ENCODE measurements around the gene RTP3.

Gene RTP3

DNA sequence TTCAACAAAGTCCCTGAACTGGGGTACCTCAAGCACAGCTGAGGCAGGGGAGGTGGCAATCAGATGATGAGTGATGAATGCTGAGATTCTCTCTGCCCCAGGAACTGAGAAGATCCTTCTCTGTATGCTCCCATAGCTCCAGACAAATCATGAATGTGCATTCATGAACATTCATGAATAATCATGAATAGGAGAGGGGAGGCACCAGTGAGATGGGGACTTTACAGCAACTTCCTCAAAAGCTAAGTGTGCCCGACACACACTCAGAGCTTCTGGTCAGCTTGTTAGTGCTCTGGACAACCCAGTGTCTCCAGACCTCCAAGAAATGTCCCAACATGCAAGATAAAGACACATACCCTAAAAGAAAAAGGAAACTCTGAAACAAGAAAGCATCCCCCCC, 44.1 kb downstream of the RTP3 start:
- no peak for TF ChIP-seq EZH2 (IDR thresholded peaks at IDR 0.05; ENCODE audit: borderline replicate concordance, low read length)
- H3K9me3 ChIP-seq (ENCODE audit: low read length) = no peaks in the 10 kb centered on the region
- no peaks in the 10 kb centered on the region for H3K36me3 ChIP-seq (ENCODE audit: insufficient read depth, low read length)
- H3K9ac ChIP-seq (ENCODE audit: low read length) = no peak overlapping the region
- H3K79me2 ChIP-seq (ENCODE audit: insufficient read depth, low read length) = no peaks in the 10 kb centered on the region
- no peak overlapping the region for H3K4me2 ChIP-seq (ENCODE audit: low read length)
- no peak overlapping the region for H3K27ac ChIP-seq (ENCODE audit: low read depth, low read length, poor library complexity, severe bottlenecking)
- no peak overlapping the region for H2AFZ ChIP-seq (ENCODE audit: low read length)
- H3K27me3 ChIP-seq (ENCODE audit: insufficient read depth, low read length) = no peaks in the 10 kb centered on the region; the same call in 1 of the 2 replicates
- peaks cover 27% of the 10 kb centered on the region for H3K4me1 ChIP-seq (ENCODE audit: insufficient read depth, low read length, severe bottlenecking)
- no peaks in the 10 kb centered on the region for H4K20me1 ChIP-seq (ENCODE audit: insufficient read depth, low read length)
- no peaks in the 10 kb centered on the region for H3K9me2 ChIP-seq (ENCODE audit: low read depth, low read length)
- no peaks in the 10 kb centered on the region for H3F3A ChIP-seq (ENCODE audit: insufficient read depth, low read length)
- no peak overlapping the region for H3K4me3 ChIP-seq (ENCODE audit: low read depth, low read length, poor library complexity, severe bottlenecking)

DNA sequence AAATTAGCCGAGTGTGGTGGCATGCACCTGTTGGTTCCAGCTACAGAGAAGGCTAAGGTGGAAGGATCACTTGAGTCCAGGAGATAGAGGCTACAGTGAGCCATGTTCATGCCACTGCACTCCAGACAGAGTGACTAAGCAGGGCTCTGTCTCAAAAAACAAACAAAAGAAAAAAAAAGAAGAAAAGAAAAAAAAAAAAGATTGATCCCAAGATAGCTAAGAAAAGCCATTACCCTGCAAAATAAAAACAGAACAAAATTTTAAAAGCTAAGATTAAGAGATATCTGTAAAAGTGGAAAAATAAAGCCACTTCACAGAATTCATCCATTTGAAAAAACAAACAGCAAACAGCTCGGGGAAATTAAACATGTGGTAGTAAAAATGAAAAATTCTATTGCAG, 44.6 kb downstream of the RTP3 start:
- TF ChIP-seq, protein P1, sequence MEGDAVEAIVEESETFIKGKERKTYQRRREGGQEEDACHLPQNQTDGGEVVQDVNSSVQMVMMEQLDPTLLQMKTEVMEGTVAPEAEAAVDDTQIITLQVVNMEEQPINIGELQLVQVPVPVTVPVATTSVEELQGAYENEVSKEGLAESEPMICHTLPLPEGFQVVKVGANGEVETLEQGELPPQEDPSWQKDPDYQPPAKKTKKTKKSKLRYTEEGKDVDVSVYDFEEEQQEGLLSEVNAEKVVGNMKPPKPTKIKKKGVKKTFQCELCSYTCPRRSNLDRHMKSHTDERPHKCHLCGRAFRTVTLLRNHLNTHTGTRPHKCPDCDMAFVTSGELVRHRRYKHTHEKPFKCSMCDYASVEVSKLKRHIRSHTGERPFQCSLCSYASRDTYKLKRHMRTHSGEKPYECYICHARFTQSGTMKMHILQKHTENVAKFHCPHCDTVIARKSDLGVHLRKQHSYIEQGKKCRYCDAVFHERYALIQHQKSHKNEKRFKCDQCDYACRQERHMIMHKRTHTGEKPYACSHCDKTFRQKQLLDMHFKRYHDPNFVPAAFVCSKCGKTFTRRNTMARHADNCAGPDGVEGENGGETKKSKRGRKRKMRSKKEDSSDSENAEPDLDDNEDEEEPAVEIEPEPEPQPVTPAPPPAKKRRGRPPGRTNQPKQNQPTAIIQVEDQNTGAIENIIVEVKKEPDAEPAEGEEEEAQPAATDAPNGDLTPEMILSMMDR (IDR thresholded peaks at IDR 0.05; ENCODE audit: low read length) = no peak
- TF ChIP-seq EZH2 (IDR thresholded peaks at IDR 0.05; ENCODE audit: borderline replicate concordance, low read length) = no peak
- Histone ChIP-seq H3K27ac (ENCODE audit: low read depth, low read length, poor library complexity, severe bottlenecking) (no peak overlapping the region), H3K4me1 (ENCODE audit: insufficient read depth, low read length, severe bottlenecking) (peaks cover 27% of the 10 kb centered on the region), H3K4me2 (ENCODE audit: low read length) (no peak overlapping the region), H2AFZ (ENCODE audit: low read length) (no peak overlapping the region), H3K79me2 (ENCODE audit: insufficient read depth, low read length) (no peaks in the 10 kb centered on the region), H3K9me3 (ENCODE audit: low read length) (no peaks in the 10 kb centered on the region), H3K27me3 (ENCODE audit: insufficient read depth, low read length) (no peaks in the 10 kb centered on the region; the same call in 1 of the 2 replicates), H3F3A (ENCODE audit: insufficient read depth, low read length) (no peaks in the 10 kb centered on the region), H3K36me3 (ENCODE audit: insufficient read depth, low read length) (no peaks in the 10 kb centered on the region), H3K4me3 (ENCODE audit: low read depth, low read length, poor library complexity, severe bottlenecking) (no peak overlapping the region), H4K20me1 (ENCODE audit: insufficient read depth, low read length) (no peaks in the 10 kb centered on the region), H3K9ac (ENCODE audit: low read length) (no peak overlapping the region), H3K9me2 (ENCODE audit: low read depth, low read length) (no peaks in the 10 kb centered on the region)

DNA sequence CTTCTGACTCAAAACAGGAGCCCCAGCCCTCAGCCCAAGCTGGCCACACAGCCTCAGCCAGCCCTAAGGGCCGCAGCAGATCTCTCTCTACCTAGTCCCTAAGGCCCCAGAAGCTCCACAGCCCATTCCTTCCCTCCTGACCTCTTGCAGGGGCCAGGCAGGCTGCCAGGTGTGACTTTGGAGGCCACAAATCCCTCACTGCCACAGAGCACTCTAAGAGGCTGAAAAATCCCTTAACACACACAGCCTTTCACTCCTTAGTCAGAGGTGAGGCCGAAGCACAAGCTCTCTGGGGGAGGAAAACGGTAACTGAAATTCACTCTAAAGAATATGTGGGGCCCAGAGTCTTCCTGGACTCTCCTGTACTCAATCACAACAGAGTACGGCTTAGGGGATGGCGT, 45.0 kb downstream of the RTP3 start:
- no peaks in the 10 kb centered on the region; the same call in 1 of the 2 replicates for H3K27me3 ChIP-seq (ENCODE audit: insufficient read depth, low read length)
- H2AFZ ChIP-seq (ENCODE audit: low read length) = no peak overlapping the region
- no peak overlapping the region for H3K4me2 ChIP-seq (ENCODE audit: low read length)
- no peak overlapping the region for H3K4me3 ChIP-seq (ENCODE audit: low read depth, low read length, poor library complexity, severe bottlenecking)
- no peaks in the 10 kb centered on the region for H3K9me3 ChIP-seq (ENCODE audit: low read length)
- H3K4me1 ChIP-seq (ENCODE audit: insufficient read depth, low read length, severe bottlenecking) = peaks cover 22% of the 10 kb centered on the region
- TF ChIP-seq, protein P1 (IDR thresholded peaks at IDR 0.05; ENCODE audit: low read length) = no peak
- TF ChIP-seq EZH2 (IDR thresholded peaks at IDR 0.05; ENCODE audit: borderline replicate concordance, low read length) = no peak
- H3K9ac ChIP-seq (ENCODE audit: low read length) = no peak overlapping the region
- H3F3A ChIP-seq (ENCODE audit: insufficient read depth, low read length) = no peaks in the 10 kb centered on the region
- no peaks in the 10 kb centered on the region for H3K79me2 ChIP-seq (ENCODE audit: insufficient read depth, low read length)
- no peaks in the 10 kb centered on the region for H3K9me2 ChIP-seq (ENCODE audit: low read depth, low read length)
- H4K20me1 ChIP-seq (ENCODE audit: insufficient read depth, low read length) = no peaks in the 10 kb centered on the region
- H3K27ac ChIP-seq (ENCODE audit: low read depth, low read length, poor library complexity, severe bottlenecking) = no peak overlapping the region
- no peaks in the 10 kb centered on the region for H3K36me3 ChIP-seq (ENCODE audit: insufficient read depth, low read length)

DNA sequence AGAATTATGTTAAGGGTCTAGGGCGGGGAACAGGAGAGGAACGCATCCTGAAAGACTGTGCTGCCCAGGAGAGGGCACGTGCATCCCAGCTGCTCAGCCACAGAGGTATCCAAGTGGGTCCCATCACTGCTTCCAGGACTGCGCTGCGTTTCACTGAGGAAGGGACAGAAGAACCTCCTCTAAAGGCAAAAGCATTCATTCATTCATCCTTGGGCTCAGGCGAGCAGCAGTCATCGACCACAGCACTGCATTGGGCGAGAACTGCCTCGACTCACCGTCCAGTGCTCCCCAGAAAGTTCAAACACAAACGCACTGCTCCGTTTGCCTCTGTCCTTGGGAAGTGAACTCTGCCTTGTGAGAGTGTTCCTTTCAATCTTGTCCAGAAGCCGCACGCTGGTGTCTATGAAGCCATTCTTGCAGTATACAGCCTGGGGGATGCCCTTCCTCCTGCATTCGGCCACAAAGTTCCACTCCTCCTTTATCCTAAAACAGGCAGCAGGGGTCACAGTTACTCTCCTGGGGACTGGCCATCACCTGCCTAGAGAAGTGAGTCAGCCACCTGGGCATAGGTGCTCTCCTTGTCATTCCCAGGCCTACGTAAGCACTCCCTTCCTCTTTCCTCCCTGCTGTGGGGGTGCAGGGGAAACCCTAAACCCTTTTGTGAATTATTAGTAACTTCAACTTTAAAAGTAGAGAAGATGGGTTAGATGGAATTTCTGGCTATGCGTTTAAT, 47.2 kb downstream of the RTP3 start:
- H3K27ac ChIP-seq (ENCODE audit: low read depth, low read length, poor library complexity, severe bottlenecking) = no peak overlapping the region
- no peaks in the 10 kb centered on the region for H4K20me1 ChIP-seq (ENCODE audit: insufficient read depth, low read length)
- H3K36me3 ChIP-seq (ENCODE audit: insufficient read depth, low read length) = no peaks in the 10 kb centered on the region
- no peaks in the 10 kb centered on the region for H3K79me2 ChIP-seq (ENCODE audit: insufficient read depth, low read length)
- H3F3A ChIP-seq (ENCODE audit: insufficient read depth, low read length) = no peaks in the 10 kb centered on the region
- H2AFZ ChIP-seq (ENCODE audit: low read length) = no peak overlapping the region
- no peak overlapping the region for H3K4me3 ChIP-seq (ENCODE audit: low read depth, low read length, poor library complexity, severe bottlenecking)
- H3K4me1 ChIP-seq (ENCODE audit: insufficient read depth, low read length, severe bottlenecking) = peaks cover 1% of the 10 kb centered on the region
- no peaks in the 10 kb centered on the region for H3K9me2 ChIP-seq (ENCODE audit: low read depth, low read length)
- no peak overlapping the region for H3K4me2 ChIP-seq (ENCODE audit: low read length)
- TF ChIP-seq EZH2 (IDR thresholded peaks at IDR 0.05; ENCODE audit: borderline replicate concordance, low read length) = no peak
- TF ChIP-seq, protein P1 (IDR thresholded peaks at IDR 0.05; ENCODE audit: low read length) = no peak
- H3K9me3 ChIP-seq (ENCODE audit: low read length) = no peaks in the 10 kb centered on the region
- no peaks in the 10 kb centered on the region; the same call in 1 of the 2 replicates for H3K27me3 ChIP-seq (ENCODE audit: insufficient read depth, low read length)
- H3K9ac ChIP-seq (ENCODE audit: low read length) = no peak overlapping the region
